HG03460 (cell line): ENCODE results near the gene GLMP.
"Not testable (repeated sequence)": the region's sequence is repeated elsewhere in the genome, so short reads cannot be mapped to it uniquely, and the experiment has no call there.

Experiments used
- ATAC-seq: cut with Tn5 transposase; IDR thresholded peaks from one replicate; pipeline ENCODE4 v1.9.1; 2021; ENCODE audit not compliant: unreplicated experiment

The GLMP gene

GRCh38 chr1:156295391-156295947, at the start of gene GLMP:
GLMP (minus strand) TSS chr1:156295679; CDS start chr1:156295645, 34 bp downstream.
- ATAC-seq, result no peak

- ATAC-seq, result no peak
Observed at GRCh38 chr1:156344409-156344808, 48.9 kb upstream of the GLMP start.

GRCh38 chr1:156342166-156342955, 46.9 kb upstream of the GLMP start:
- ATAC-seq, result no peak

GRCh38 chr1:156338180-156338976, 42.9 kb upstream of the GLMP start, which contains the start of the genes CCT3 and TSACC:
CCT3 (minus strand) TSS chr1:156338292; CDS start chr1:156338184, 108 bp downstream.
TSACC (plus strand) TSS chr1:156338526; CDS start chr1:156339758, 1,232 bp downstream.
- ATAC-seq, result peak; percentile 93

GRCh38 chr1:156337888-156338179, 42.4 kb upstream of the GLMP start:
- no peak for ATAC-seq

- no peak for ATAC-seq
Observed at GRCh38 chr1:156337052-156337887, 41.8 kb upstream of the GLMP start.

- ATAC-seq, result no peak
Observed at GRCh38 chr1:156336242-156336641, 40.8 kb upstream of the GLMP start.

GRCh38 chr1:156323179-156323578, 27.7 kb upstream of the GLMP start:
- ATAC-seq, result not testable (repeated sequence)

GRCh38 chr1:156320560-156320959, 25.1 kb upstream of the GLMP start:
- no peak for ATAC-seq

- ATAC-seq, result no peak
Observed at GRCh38 chr1:156319664-156320063, 24.2 kb upstream of the GLMP start.

- no peak for ATAC-seq
Observed at GRCh38 chr1:156316909-156317308, 21.4 kb upstream of the GLMP start.

GRCh38 chr1:156310962-156311361, 15.5 kb upstream of the GLMP start:
- ATAC-seq, result no peak

GRCh38 chr1:156308078-156308477, 12.6 kb upstream of the GLMP start:
- no peak for ATAC-seq

- no peak for ATAC-seq
Observed at GRCh38 chr1:156305215-156305614, 9.7 kb upstream of the GLMP start.

GRCh38 chr1:156303241-156303640, 7.8 kb upstream of the GLMP start:
- no peak for ATAC-seq

- no peak for ATAC-seq
Observed at GRCh38 chr1:156298852-156299357, 3.4 kb upstream of the GLMP start, which contains the start of gene VHLL. VHLL (minus strand) TSS chr1:156299307; CDS start chr1:156299189, 118 bp downstream.

- ATAC-seq, result no peak
Observed at GRCh38 chr1:156293895-156294294, 1.6 kb downstream of the GLMP start.

GRCh38 chr1:156293098-156293434, 2.4 kb downstream of the GLMP start:
- no peak for ATAC-seq

GRCh38 chr1:156291226-156292061, 4.0 kb downstream of the GLMP start:
- no peak for ATAC-seq

GRCh38 chr1:156289857-156290256, 5.6 kb downstream of the GLMP start:
- ATAC-seq, result no peak
